IMR-90 (cell line): Measurements from ENCODE around the gene MSLN. TPM values are rescaled to one million over a fixed set of nuclear protein-coding genes. Genes with fewer than 3 reads are reported as not detected.

ENCODE experiments used
- ATAC-seq: fragments of 200-7000 bp; cut with Tn5 transposase; 2 replicates; pipeline ENCODE4 v1.9.1; 2020; ENCODE audit warnings: low read depth, mild to moderate bottlenecking, moderate library complexity
- BruUV-seq: library from RNA; stranded (reverse); fragments of 400-500 nt; replicated peaks from 2 replicates; lab custom pipeline; 2021; lab: Mats Ljungman, UMichigan
- CTCF ChIA-PET: fragments of 300-600 bp; formaldehyde crosslinking; extraction: SDS; loops from one replicate; lab custom pipeline; 2021; ENCODE audit warnings: antibody characterized with exemption; lab: Yijun Ruan, JAX
- POLR2A ChIA-PET: fragments of 300-600 bp; sonication (Branson Sonifier 250); formaldehyde crosslinking; loops from one replicate; lab custom pipeline; 2022; ENCODE audit warnings: antibody characterized with exemption; ENCODE audit not compliant: unreplicated experiment; lab: Charles Lee
- DNase-seq: peaks from one replicate; pipeline ENCODE4 v3.0.0; 2013
- H2AFZ ChIP-seq: replicated peaks from 2 replicates; pipeline ENCODE3; 2013; ENCODE audit warnings: low read length, mild to moderate bottlenecking; ENCODE audit not compliant: poor library complexity
- H2AK5ac ChIP-seq: 2 replicates; pipeline ENCODE4 v1.6.1; 2013; ENCODE audit warnings: low read depth, low read length, inconsistent platforms
- H2AK9ac ChIP-seq: replicated peaks from 2 replicates; pipeline ENCODE3; 2013; ENCODE audit warnings: mild to moderate bottlenecking, low read depth, low read length, moderate library complexity; ENCODE audit not compliant: poor library complexity
- H2BK120ac ChIP-seq: 2 replicates; pipeline ENCODE4 v1.6.1; 2013; ENCODE audit warnings: low read depth, low read length, inconsistent platforms
- H2BK15ac ChIP-seq: 3 replicates; pipeline ENCODE4 v1.6.1; 2013; ENCODE audit warnings: low read depth, low read length, inconsistent platforms
- H2BK20ac ChIP-seq: 2 replicates; pipeline ENCODE4 v1.6.1; 2013; ENCODE audit warnings: low read depth, mild to moderate bottlenecking, inconsistent platforms, low read length, moderate library complexity
- H2BK5ac ChIP-seq: 2 replicates; pipeline ENCODE4 v1.6.1; 2013; ENCODE audit warnings: mild to moderate bottlenecking, low read depth, low read length, inconsistent platforms; ENCODE audit not compliant: poor library complexity, severe bottlenecking
- H3K14ac ChIP-seq: replicated peaks from 2 replicates; pipeline ENCODE4 v1.6.1; 2013; ENCODE audit warnings: low read depth, low read length, inconsistent platforms
- H3K18ac ChIP-seq: 2 replicates; pipeline ENCODE4 v1.6.1; 2013; ENCODE audit warnings: low read depth, low read length, control low read depth
- H3K23ac ChIP-seq: 2 replicates; pipeline ENCODE4 v1.6.1; 2013; ENCODE audit warnings: low read depth, low read length, inconsistent platforms
- H3K27ac ChIP-seq: 2 replicates; pipeline ENCODE4 v1.5.1; 2013; ENCODE audit warnings: mild to moderate bottlenecking, control low read depth, low read length; ENCODE audit not compliant: insufficient read depth
- H3K27me3 ChIP-seq: 2 replicates; pipeline ENCODE4 v1.6.1; 2013; ENCODE audit warnings: low read length; ENCODE audit not compliant: control insufficient read depth, insufficient read depth
- H3K36me3 ChIP-seq: 2 replicates; pipeline ENCODE4 v1.6.1; 2013; ENCODE audit warnings: low read length, mixed read lengths; ENCODE audit not compliant: control insufficient read depth, insufficient read depth
- H3K4ac ChIP-seq: 2 replicates; pipeline ENCODE4 v1.6.1; 2013; ENCODE audit warnings: low read depth, low read length, inconsistent platforms
- H3K4me1 ChIP-seq: 2 replicates; pipeline ENCODE4 v1.6.1; 2013; ENCODE audit warnings: low read length, mixed read lengths; ENCODE audit not compliant: control insufficient read depth, insufficient read depth
- H3K4me2 ChIP-seq: 2 replicates; pipeline ENCODE4 v1.6.1; 2013; ENCODE audit warnings: low read depth, mild to moderate bottlenecking, control low read depth, low read length, moderate library complexity
- H3K4me3 ChIP-seq: 2 replicates; pipeline ENCODE4 v1.5.1; 2013; ENCODE audit warnings: low read depth, mild to moderate bottlenecking, control low read depth, low read length, moderate library complexity; ENCODE audit not compliant: insufficient read depth
- H3K56ac ChIP-seq: 2 replicates; pipeline ENCODE4 v1.6.1; 2013; ENCODE audit warnings: low read length, inconsistent platforms; ENCODE audit not compliant: insufficient read depth; ENCODE audit errors: extremely low read depth
- H3K79me1 ChIP-seq, 2 experiments: 2 replicates each; pipeline ENCODE4 v1.6.1; 2013; ENCODE audit warnings: low read length in 2 of 2, inconsistent platforms in 1 of 2, low read depth in 1 of 2
- H3K9ac ChIP-seq: 2 replicates; pipeline ENCODE4 v1.6.1; 2013; ENCODE audit warnings: low read depth, low read length, control low read depth
- H3K9me1 ChIP-seq: 2 replicates; pipeline ENCODE4 v1.6.1; 2013; ENCODE audit warnings: low read length, inconsistent platforms; ENCODE audit not compliant: insufficient read depth
- H3K9me3 ChIP-seq: 2 replicates; pipeline ENCODE4 v1.6.1; 2013; ENCODE audit warnings: low read length; ENCODE audit not compliant: control insufficient read depth, insufficient read depth
- H4K20me1 ChIP-seq: 2 replicates; pipeline ENCODE4 v1.6.1; 2013; ENCODE audit warnings: low read length, inconsistent platforms; ENCODE audit not compliant: insufficient read depth
- H4K5ac ChIP-seq: 2 replicates; pipeline ENCODE4 v1.6.1; 2013; ENCODE audit warnings: mild to moderate bottlenecking, low read depth, low read length, control low read depth
- H4K8ac ChIP-seq, 2 experiments: 2 replicates each; pipeline ENCODE4 v1.6.1; 2013; ENCODE audit warnings: low read depth in 2 of 2, low read length in 2 of 2, control low read depth in 1 of 2, inconsistent platforms in 1 of 2
- H4K91ac ChIP-seq: 2 replicates; pipeline ENCODE4 v1.6.1; 2013; ENCODE audit warnings: low read depth, low read length, inconsistent platforms; ENCODE audit not compliant: insufficient read depth
- CEBPB ChIP-seq: IDR thresholded peaks from 2 replicates; pipeline ENCODE4 v1.6.1; 2012; ENCODE audit warnings: low read depth, low read length, improper control_type of control experiment
- CHD1 ChIP-seq: IDR thresholded peaks from 2 replicates; pipeline ENCODE4 v1.6.1; 2012; ENCODE audit warnings: low read depth, low read length, improper control_type of control experiment
- ELK1 ChIP-seq: fragments of 150-350 bp; IDR thresholded peaks from 2 replicates; pipeline ENCODE4 v1.6.1; 2016; ENCODE audit warnings: low read depth, mild to moderate bottlenecking, low read length, moderate library complexity, borderline replicate concordance
- FOS ChIP-seq: fragments of 150-350 bp; IDR thresholded peaks from 2 replicates; pipeline ENCODE4 v1.6.1; 2016; ENCODE audit warnings: low read depth, low read length
- NFE2L2 ChIP-seq: fragments of 150-350 bp; IDR thresholded peaks from 2 replicates; pipeline ENCODE4 v1.6.1; 2016; ENCODE audit warnings: low read depth, mild to moderate bottlenecking, low read length
- RFX5 ChIP-seq: IDR thresholded peaks from 2 replicates; pipeline ENCODE4 v1.8.0; 2012; ENCODE audit warnings: low read depth, mild to moderate bottlenecking, low read length, moderate library complexity
- WGBS, 2 experiments: methylation state at CpG; one replicate each; pipeline versions ENCODE4 v1.1.5 to v1.1.7; 2013; ENCODE audit warnings: missing lambda C conversion rate in 2 of 2; ENCODE audit not compliant: insufficient read length in 1 of 2; ENCODE audit errors: extremely low coverage in 2 of 2; 5-methylcytosine and 5-hydroxymethylcytosine counted together
- dilution Hi-C: fragments of 300-500 bp; cut with HindIII; formaldehyde crosslinking; loops from one replicate; pipeline ENCODE4 v1.14.3; 2018; ENCODE audit warnings: low sequenced_read_pairs; ENCODE audit not compliant: unreplicated experiment
- in situ Hi-C: fragments of 300-500 bp; cut with MboI; formaldehyde crosslinking; loops from 3 replicates; pipeline ENCODE4 v1.14.3; 2019; ENCODE audit warnings: low sequenced_read_pairs, inconsistent platforms, mixed read lengths
- intact Hi-C: fragments of 100-400 bp; cut with micrococcal nuclease; formaldehyde crosslinking; loops from 2 replicates; pipeline ENCODE4 v1.10.0; 2022
- polyA plus RNA-seq, 3 experiments: library from polyadenylated mRNA; depleted of rRNA; stranded (reverse); fragments of >200 nt; gene quantifications; 2 replicates each; pipeline ENCODE4 v1.2.3, GENCODE V29; 2012; ENCODE audit warnings: low replicate concordance in 1 of 3
- total RNA-seq: library from RNA; depleted of rRNA; stranded (reverse); fragments of >200 nt; gene quantifications from 2 replicates; pipeline ENCODE4 v1.2.3, GENCODE V29; 2012

The MSLN gene
- total and polyA plus RNA-seq, 2 of the 4 experiments (the other 2 are of a cell fraction) = 0.14 TPM; not detected in 1

GRCh38 chr16:789191-789850 is 28.8 kb downstream of the MSLN start:
- Histone ChIP-seq H3K14ac (no peak overlapping the region), H3K27ac (no peak overlapping the region; the same call in 1 of the 2 replicates), H2BK120ac (no peak overlapping the region), H3K79me1 (peaks cover 4 to 35% of the 10 kb centered on the region in 2 experiments; a peak in 2 of 4 replicates), H2BK20ac (no peak overlapping the region), H3K9me1 (no peaks in the 10 kb centered on the region), H3K36me3 (peaks cover 18% of the 10 kb centered on the region), H3K23ac (no peak overlapping the region), H3K4me2 (peak overlapping the region; percentile 67), H4K20me1 (peaks cover 25% of the 10 kb centered on the region), H2BK5ac (no peak overlapping the region), H3K4ac (no peak overlapping the region), H4K8ac (no peak overlapping the region), H2AFZ (peak overlapping the region; percentile 93), H3K18ac (no peak overlapping the region), H4K5ac (no peak overlapping the region), H3K4me1 (peaks cover 11% of the 10 kb centered on the region; the same call in 1 of the 2 replicates), H2BK15ac (no peak overlapping the region), H2AK5ac (no peak overlapping the region), H2AK9ac (peak overlapping the region; percentile 55), H4K91ac (no peak overlapping the region), H3K27me3 (no peaks in the 10 kb centered on the region), H3K56ac (no peak overlapping the region), H3K9me3 (no peaks in the 10 kb centered on the region), H3K4me3 (peak overlapping the region; percentile 78), H3K9ac (no peak overlapping the region)
- TF ChIP-seq CEBPB = no peak
- TF ChIP-seq FOS = no peak
- TF ChIP-seq ELK1 = no peak
- TF ChIP-seq CHD1 = no peak
- no peak for TF ChIP-seq RFX5
- TF ChIP-seq NFE2L2 = no peak
- no TSS peak for BruUV-seq
- DNase-seq (no peak), ATAC-seq (no peak)
- in situ Hi-C loops (loop anchor here (5.0 kb wide), 1 partner anchor 77 kb away; no protein-coding TSS in a partner anchor), intact Hi-C loops (loop anchor here (2.0 to 5.0 kb wide), 3 partner anchors 47 to 77 kb away; partner anchors contain the start of genes CCDC78, CIAO3 and HAGHL), dilution Hi-C loops (no loop called here)
- WGBS, 2 experiments = 79% methylated on average over 15 of the region's 33 CpGs; no CpG with 5 or more reads in 1 of the 2 experiments
- CTCF ChIA-PET = no interaction called here
- POLR2A ChIA-PET = no interaction called here
